ENCODE data around the gene LIPG.
A peak's percentile ranks its signal among the peaks of the same experiment; 100 is the strongest.

Gene LIPG

GRCh38 chr18:49612515-49613033, 50.7 kb downstream of the LIPG start:
- no peak for DNase-seq (ENCODE audit: low spot score)

- peak; percentile 82 for DNase-seq (ENCODE audit: low spot score)
Observed at GRCh38 chr18:49613141-49613640, 51.3 kb downstream of the LIPG start.

- DNase-seq (ENCODE audit: low spot score): no peak
Observed at GRCh38 chr18:49613641-49614151, 51.8 kb downstream of the LIPG start.

- DNase-seq (ENCODE audit: low spot score): no peak
Observed at GRCh38 chr18:49616618-49617328, 54.9 kb downstream of the LIPG start.

GRCh38 chr18:49617329-49617695, 55.5 kb downstream of the LIPG start:
- no peak for DNase-seq (ENCODE audit: low spot score)

- no peak for DNase-seq (ENCODE audit: low spot score)
Observed at GRCh38 chr18:49617865-49618264, 56.0 kb downstream of the LIPG start.

- DNase-seq (ENCODE audit: low spot score): no peak
Observed at GRCh38 chr18:49618742-49619681, 57.2 kb downstream of the LIPG start.

- DNase-seq (ENCODE audit: low spot score): no peak
Observed at GRCh38 chr18:49619801-49620200, 57.9 kb downstream of the LIPG start.

- DNase-seq (ENCODE audit: low spot score): no peak
Observed at GRCh38 chr18:49621301-49621700, 59.4 kb downstream of the LIPG start.

- DNase-seq (ENCODE audit: low spot score): no peak
Observed at GRCh38 chr18:49621717-49622351, 60.0 kb downstream of the LIPG start.

GRCh38 chr18:49623571-49623970, 61.7 kb downstream of the LIPG start:
- DNase-seq (ENCODE audit: low spot score): no peak

- DNase-seq (ENCODE audit: low spot score): peak; percentile 32
Observed at GRCh38 chr18:49625021-49625691, 63.3 kb downstream of the LIPG start.

- peak; percentile 34 for DNase-seq (ENCODE audit: low spot score)
Observed at GRCh38 chr18:49626842-49627467, 65.1 kb downstream of the LIPG start.

- peak; percentile 26 for DNase-seq (ENCODE audit: low spot score)
Observed at GRCh38 chr18:49628119-49628518, 66.3 kb downstream of the LIPG start.

- DNase-seq (ENCODE audit: low spot score): peak; percentile 54
Observed at GRCh38 chr18:49628881-49629795, 67.3 kb downstream of the LIPG start.

- peak; percentile 10 for DNase-seq (ENCODE audit: low spot score)
Observed at GRCh38 chr18:49630246-49630699, 68.4 kb downstream of the LIPG start.

GRCh38 chr18:49631146-49631866, 69.4 kb downstream of the LIPG start:
- no peak for DNase-seq (ENCODE audit: low spot score)

- no peak for DNase-seq (ENCODE audit: low spot score)
Observed at GRCh38 chr18:49632588-49632987, 70.7 kb downstream of the LIPG start.

GRCh38 chr18:49638209-49638785, 76.4 kb downstream of the LIPG start:
- DNase-seq (ENCODE audit: low spot score): no peak
